NCI-H128 (cell line): Measurements from ENCODE around the gene KANSL1L.

Source experiments
- DNase-seq: peaks from one replicate; lab custom pipeline; 2025; ENCODE audit not compliant: unreplicated experiment; lab: John Stamatoyannopoulos, UW

The KANSL1L gene

DNA sequence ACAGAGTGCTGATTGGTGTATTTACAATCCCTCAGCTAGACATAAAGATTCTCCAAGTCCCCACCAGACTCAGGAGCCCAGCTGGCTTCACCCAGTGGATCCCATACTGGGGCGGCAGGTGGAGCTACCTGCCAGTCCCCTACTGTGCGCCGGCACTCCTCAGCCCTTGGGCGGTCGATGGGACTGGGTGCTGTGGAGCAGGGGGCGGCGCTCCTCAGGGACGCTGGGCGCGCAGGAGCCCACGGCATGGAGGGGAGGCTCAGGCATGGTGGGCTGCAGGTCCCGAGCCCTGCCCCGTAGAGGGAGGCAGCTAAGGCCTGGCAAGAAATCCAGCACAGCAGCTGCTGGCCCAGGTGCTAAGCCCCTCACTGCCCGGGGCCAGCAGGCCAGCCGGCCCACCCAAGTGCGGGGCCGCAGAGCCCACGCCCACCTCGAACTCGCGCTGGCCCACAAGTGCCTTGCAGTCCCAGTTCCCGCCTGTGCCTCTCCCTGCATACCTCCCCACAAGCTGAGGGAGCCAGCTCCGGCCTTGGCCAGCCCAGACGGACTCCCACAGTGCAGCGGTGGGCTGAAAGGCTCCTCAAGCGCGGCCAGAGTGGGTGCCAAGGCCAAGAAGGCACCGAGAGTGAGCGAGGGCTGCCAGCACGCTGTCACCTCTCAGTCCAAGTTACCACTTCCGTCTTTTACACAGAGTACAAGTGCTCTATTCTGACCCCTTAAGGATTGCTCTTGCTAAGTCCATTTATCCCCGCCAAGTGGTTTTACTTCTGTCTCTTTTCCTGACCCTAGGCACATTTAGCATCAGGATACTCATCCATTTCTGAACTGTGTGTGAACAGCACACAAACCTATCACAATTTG, 170.5 kb downstream of the KANSL1L start:
- DNase-seq, result no peak

DNA sequence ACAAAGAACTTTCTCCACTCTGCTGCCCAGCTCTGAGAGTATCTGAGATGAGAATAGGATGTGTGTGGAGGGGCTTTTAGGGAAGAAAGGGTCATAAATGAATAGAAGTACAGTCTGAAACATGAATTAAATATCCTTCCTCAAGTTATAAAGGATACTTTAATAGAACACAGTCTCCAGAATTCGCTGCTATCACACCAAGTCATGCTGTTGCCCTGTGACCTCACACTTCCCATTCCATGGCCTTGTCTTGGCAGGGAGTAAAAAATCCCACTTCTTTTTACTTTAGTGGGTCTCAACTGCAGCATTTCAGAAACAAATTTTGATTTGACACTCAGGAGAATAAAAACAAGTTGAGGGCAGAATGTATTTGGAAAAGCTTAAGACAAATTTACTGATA, 172.6 kb downstream of the KANSL1L start:
- no peak for DNase-seq

DNA sequence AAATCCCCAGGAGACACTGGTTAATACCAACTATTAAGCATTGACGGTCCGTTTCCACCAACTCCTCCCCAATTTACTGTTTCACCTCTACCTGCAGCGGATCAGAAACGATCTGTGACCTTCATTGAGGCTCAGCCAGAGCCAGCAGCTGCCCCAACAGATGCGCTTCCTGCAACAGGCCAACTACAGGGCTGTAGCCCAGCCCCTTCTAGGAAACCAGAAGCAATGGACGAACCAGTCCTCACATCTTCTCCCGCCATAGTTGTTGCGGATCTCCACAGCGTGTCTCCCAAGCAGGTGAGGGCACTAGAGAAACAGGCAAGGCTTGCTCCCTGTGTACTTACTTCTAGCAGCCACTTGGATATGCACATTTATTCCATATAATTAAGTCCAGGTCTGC, 177.2 kb downstream of the KANSL1L start:
- no peak for DNase-seq

DNA sequence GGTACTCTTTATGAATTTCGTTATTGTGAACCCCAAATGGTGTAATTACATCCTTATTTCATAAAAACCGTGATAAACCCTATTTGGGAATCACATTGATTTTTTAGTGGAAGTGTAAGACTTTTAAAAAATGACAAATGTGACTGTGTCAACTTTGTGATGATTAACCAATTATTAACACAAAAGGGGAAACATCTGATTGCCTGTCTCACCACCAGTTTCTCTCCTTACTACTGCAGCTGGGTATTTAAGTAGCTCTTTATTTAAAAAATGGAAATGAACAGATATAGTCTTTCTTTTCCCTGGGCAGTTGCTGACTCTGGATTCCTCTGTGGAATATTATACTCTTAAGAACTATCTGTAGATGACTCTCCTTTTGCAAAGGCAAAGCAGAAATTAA, 180.4 kb downstream of the KANSL1L start:
- no peak for DNase-seq

DNA sequence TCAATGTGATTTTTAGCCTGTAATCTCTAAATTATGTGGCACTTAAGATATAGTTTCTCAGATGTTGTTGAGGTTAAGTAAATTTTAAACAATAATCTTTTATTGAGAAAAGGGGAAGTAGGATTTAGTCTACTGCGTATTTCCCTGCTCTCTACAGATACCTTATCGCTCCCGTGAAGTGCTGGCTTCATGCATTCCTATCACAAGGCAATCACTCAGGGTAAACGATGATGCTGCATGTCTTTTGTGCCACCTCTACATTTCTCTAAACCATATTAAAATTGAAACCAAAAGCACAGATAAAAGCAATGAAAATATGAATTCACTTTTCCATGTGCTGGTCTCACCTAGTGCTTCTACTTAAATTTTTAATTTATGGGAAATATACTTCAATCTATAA, 183.2 kb downstream of the KANSL1L start:
- DNase-seq, result no peak

DNA sequence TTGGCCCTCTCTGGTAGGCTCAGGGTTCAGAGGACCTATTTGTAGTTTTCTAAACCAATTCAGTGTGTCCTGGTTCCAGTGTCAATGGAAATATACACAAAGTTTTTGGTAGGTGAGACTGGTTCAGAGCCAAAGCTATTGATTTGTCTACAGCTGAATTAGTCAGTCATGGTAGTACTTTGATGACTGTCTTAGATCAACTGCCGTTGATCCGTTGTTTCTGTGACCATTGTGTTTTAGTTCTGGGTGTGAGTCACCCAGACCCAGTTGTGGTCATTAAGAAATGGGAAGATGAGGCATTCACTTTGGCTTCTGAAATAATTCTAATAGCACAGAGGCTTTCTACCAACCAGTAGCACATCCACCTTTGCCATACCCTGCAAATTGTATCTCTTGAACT, 184.8 kb downstream of the KANSL1L start:
- DNase-seq, result no peak

DNA sequence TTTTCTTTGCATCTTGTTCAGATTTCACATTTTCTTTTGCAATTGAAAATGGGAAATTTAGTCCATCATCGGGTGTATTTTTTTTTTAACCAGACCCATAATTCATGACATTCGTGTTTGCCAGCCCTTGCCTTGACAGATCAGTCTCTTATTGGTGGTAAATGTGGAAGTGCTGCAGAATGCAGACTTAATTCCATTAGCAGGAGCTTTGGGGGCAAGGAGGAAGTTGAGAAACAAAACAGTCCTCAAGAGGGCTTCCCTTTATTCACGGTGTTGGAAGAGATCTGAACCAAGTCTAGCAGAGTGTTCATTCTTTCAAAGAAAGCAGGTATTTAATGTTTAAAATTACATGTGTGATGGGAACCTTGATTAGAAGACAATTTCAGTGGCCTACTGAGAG, 185.3 kb downstream of the KANSL1L start:
- DNase-seq, result no peak

DNA sequence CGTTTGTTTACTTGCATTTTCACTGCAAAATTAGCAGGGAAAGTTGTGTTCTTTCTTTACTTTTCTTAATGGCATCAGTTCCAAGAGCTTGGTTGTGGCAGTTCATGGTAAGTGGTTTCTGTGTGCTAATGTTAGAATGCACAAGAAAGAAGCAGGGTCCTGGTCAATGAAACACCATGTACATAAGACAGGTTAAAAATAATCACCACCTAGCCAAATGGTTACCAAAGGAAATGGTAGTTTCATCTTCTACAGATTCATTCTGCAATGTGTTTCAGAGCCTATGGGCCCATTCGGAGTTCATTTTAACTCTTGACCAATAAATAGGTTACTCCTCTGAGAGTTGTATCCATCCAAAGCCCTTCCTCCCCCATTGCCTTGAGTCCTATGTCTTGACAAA, 186.9 kb downstream of the KANSL1L start:
- DNase-seq, result no peak

DNA sequence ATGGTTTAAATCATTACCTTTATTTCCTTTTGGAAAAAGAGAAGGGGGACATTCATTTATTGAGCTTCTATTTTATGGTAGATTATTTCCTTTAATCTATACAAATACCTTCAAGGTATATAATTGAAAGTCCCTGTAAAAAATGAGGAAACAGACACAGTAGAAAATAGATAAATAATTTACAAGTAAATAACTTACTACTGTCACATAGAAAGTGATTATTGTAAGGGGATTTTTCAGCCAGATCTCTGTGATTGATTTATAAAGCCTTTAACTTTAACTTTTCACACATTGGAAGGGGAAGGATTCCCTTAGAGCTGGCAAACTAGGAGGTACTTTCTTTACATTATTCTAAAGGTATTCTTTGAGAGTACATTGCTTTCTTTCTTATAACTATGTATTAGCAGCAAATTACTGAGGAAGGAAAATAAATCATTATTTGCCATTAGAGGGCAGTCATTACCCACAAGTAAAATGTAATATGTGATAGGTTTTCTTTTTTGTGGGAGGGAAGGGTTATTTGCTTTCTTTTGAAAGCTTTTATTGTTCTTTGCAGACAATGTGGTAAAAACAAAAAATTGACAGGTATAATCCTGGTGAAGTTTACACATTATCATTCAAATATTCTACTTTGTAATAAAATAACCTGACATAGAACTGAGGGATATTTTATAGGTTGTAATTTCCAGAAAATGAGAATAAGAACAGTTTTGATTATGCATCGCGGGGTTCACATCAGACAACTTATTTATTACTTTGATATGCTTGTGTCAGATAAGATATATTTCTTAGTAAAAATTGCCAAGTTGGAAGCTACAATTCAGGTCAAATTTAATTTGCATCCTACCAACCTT, 193.6 kb downstream of the KANSL1L start:
- peak; percentile 6 for DNase-seq

DNA sequence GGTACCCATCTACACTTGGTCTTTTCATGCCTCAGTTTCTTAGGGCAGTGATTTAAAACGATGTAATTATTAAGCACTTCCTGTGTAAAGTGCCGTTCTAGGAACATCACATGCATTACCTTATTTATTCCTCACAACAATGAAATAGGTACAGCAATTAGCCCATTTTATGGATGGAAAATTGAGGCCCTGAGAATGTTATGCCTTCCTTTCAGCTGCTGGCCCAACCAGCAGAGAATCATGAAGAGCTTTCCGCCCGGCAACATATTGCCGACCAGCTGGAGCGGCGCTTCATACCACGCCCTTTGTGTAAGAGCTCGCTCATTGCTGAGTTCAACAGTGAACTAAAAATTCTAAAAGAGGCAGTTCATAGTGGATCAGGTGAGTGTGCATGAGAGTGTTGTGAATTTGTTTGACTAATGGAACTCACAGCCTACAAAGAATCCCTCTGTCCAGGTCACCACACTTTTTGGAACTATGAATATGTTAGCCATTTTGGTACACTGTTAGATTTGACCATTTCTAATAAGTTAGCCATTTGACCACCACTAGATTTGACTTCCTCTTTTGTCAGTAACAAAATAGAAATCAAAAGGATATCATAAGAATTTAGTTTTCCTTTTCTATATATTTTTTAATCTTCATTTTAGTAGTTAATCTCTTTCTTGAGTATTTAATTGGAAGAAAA, 194.4 kb downstream of the KANSL1L start:
- DNase-seq, result no peak

DNA sequence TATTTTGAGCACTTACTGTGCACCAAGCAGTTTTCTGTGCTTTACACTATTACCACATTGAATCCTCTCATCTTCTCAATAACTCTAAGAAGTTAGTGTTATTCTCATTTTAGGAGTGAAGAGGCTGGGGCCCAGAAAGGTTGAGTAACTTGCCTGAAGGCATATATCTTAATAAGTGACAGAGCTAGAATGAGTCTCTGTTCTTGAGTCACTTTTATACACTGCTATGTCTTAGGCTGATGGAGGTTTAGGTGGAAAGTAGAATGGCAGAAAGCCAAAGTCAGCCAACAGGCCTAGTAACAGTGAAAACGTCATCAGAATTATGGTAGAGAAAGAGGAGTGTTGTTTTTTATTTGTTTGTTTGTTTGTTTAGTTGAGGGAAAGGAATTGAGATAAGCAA, 196.6 kb downstream of the KANSL1L start:
- DNase-seq, result no peak

DNA sequence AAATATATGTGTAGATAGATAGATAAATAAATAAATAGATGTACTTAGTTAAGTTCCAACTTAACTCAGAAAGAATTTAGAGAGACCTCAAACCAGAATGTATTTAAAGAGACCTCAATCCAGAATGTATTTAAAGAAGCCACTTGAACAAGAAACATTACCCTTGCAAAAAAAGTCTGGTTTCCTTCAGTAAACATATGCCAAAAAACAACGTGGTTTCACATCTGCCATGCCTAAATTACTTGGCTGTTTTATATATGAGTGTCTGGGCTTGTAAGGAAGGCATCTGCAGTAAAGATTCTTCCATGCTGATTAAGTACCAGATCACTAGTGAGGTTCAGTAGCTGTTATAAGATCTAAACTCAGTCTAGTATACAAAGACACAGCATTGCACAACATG, 197.9 kb downstream of the KANSL1L start:
- no peak for DNase-seq
